GM12878 (cell line): Measurements from ENCODE around the gene SLC25A15. TPM values are rescaled to one million over a fixed set of nuclear protein-coding genes. Genes with fewer than 3 reads are reported as not detected.

ENCODE experiments used
- ATAC-seq: fragments of 200-7000 bp; cut with Tn5 transposase; 3 replicates; pipeline ENCODE4 v1.9.1; 2020; ENCODE audit warnings: mild to moderate bottlenecking, moderate library complexity
- BruUV-seq: library from RNA; stranded (reverse); fragments of 400-500 nt; replicated peaks from 2 replicates; lab custom pipeline; 2021; lab: Mats Ljungman, UMichigan
- CTCF ChIA-PET: fragments of 300-600 bp; sonication (Branson Sonifier 250); formaldehyde crosslinking; extraction: SDS; loops from one replicate; lab custom pipeline; 2021; ENCODE audit warnings: inconsistent platforms; lab: Yijun Ruan, JAX
- POLR2A ChIA-PET: fragments of 350-600 bp; formaldehyde crosslinking; extraction: SDS; loops from one replicate; lab custom pipeline; 2021; ENCODE audit warnings: inconsistent platforms; lab: Charles Lee
- RAD21 ChIA-PET: fragments of 300-600 bp; sonication (Branson Sonifier 250); formaldehyde crosslinking; loops from one replicate; lab custom pipeline; 2023; ENCODE audit warnings: antibody characterized with exemption; ENCODE audit not compliant: unreplicated experiment; lab: Charles Lee
- SMC1A ChIA-PET: fragments of 300-600 bp; sonication (Branson Sonifier 250); formaldehyde crosslinking; loops from one replicate; lab custom pipeline; 2023; ENCODE audit not compliant: unreplicated experiment, uncharacterized antibody; lab: Charles Lee
- DNase-seq: peaks from one replicate; pipeline ENCODE4 v3.0.0-alpha.2; 2011; ENCODE audit warnings: low read depth, low spot score
- FAIRE-seq: peaks from 3 replicates; lab custom pipeline; 2011; peaks lifted over from hg19 to GRCh38; lab: Jason Lieb, UNC
- H2AFZ ChIP-seq: 2 replicates; pipeline ENCODE4 v1.6.0; 2011; ENCODE audit warnings: low read depth, low read length, control low read depth; ENCODE audit not compliant: control insufficient read depth
- H3K27ac ChIP-seq: 2 replicates; pipeline ENCODE4 v1.5.1; 2011; ENCODE audit warnings: control low read depth; ENCODE audit not compliant: control insufficient read depth, insufficient read depth
- H3K27me3 ChIP-seq, 2 experiments: replicated peaks in 1 of 2; 2 replicates each; pipeline versions ENCODE4 v1.6.0 to v1.6.1; 2011; ENCODE audit warnings: low read length in 1 of 2; ENCODE audit not compliant: control insufficient read depth in 2 of 2, insufficient read depth in 2 of 2
- H3K36me3 ChIP-seq, 2 experiments: 2 replicates each; pipeline ENCODE4 v1.5.1; 2011; ENCODE audit warnings: low read length in 1 of 2; ENCODE audit not compliant: control insufficient read depth in 2 of 2, insufficient read depth in 2 of 2
- H3K4me1 ChIP-seq: 2 replicates; pipeline ENCODE4 v1.6.1; 2011; ENCODE audit warnings: mild to moderate bottlenecking, low read length, moderate library complexity, mixed read lengths; ENCODE audit not compliant: control insufficient read depth, insufficient read depth
- H3K4me2 ChIP-seq: 2 replicates; pipeline ENCODE4 v1.6.0; 2011; ENCODE audit warnings: control low read depth; ENCODE audit not compliant: control insufficient read depth, insufficient read depth
- H3K4me3 ChIP-seq: fragments of 200-600 bp; sonication (generic); 2 replicates; pipeline ENCODE4 v1.5.1; 2016
- H3K79me2 ChIP-seq: 2 replicates; pipeline ENCODE4 v1.6.0; 2011; ENCODE audit warnings: low read length; ENCODE audit not compliant: control insufficient read depth, insufficient read depth
- H3K9ac ChIP-seq: 2 replicates; pipeline ENCODE4 v1.8.0; 2011; ENCODE audit warnings: low read length, control low read depth, mixed read lengths; ENCODE audit not compliant: control insufficient read depth, insufficient read depth
- H3K9me3 ChIP-seq: replicated peaks from 3 replicates; pipeline ENCODE4 v1.5.1; 2011; ENCODE audit warnings: mild to moderate bottlenecking, low read length; ENCODE audit not compliant: control insufficient read depth, insufficient read depth
- H4K20me1 ChIP-seq: 2 replicates; pipeline ENCODE4 v1.6.0; 2011; ENCODE audit not compliant: control insufficient read depth, insufficient read depth
- NR2C1 ChIP-seq: fragments of 450-650 bp; IDR thresholded peaks from 2 replicates; pipeline ENCODE4 v1.6.1; 2017; ENCODE audit warnings: antibody characterized with exemption, mild to moderate bottlenecking, moderate library complexity
- SREBF1 ChIP-seq: IDR thresholded peaks from 2 replicates; pipeline ENCODE4 v1.6.1; 2012; ENCODE audit warnings: mild to moderate bottlenecking, low read length
- STAT1 ChIP-seq: fragments of 450-650 bp; conservative IDR thresholded peaks from 2 replicates; pipeline ENCODE4 v1.6.1; 2014; ENCODE audit warnings: antibody characterized with exemption, mild to moderate bottlenecking
- WGBS: methylation state at CpG from one replicate; pipeline ENCODE4 v1.1.6; 2016; ENCODE audit warnings: low lambda C conversion rate; ENCODE audit not compliant: insufficient replicate concordance, insufficient coverage; ENCODE audit errors: missing lambda C conversion rate; 5-methylcytosine and 5-hydroxymethylcytosine counted together
- in situ Hi-C: fragments of 300-500 bp; cut with MboI; formaldehyde crosslinking; loops from 9 replicates; pipeline ENCODE4 v1.14.3; 2018; ENCODE audit warnings: mixed read lengths
- intact Hi-C: fragments of 100-400 bp; cut with micrococcal nuclease; formaldehyde crosslinking; loops from one replicate; pipeline ENCODE4 v1.14.2; 2022; ENCODE audit not compliant: unreplicated experiment
- polyA plus RNA-seq, 11 experiments: library from polyadenylated mRNA; depleted of rRNA in 4 of 11; unstranded in 6 of 11; stranded (reverse) in 5 of 11; fragments of >200 nt; fragmentation: Nextera tagmentation in 4 of 11; fragmentation: Illumina TruSeq in 1 of 11; extraction: Ambion mirVana in 4 of 11; extraction: Trizol in 1 of 11; gene quantifications; 1 replicate in 1 of 11; 2 replicates in 10 of 11; pipeline versions ENCODE4 v1.2.1 to v1.2.3, GENCODE V29; 2011 to 2016; ENCODE audit warnings: inconsistent platforms in 2 of 11, missing spikeins in 2 of 11, low read depth in 1 of 11
- total RNA-seq, 4 experiments: library from RNA; depleted of rRNA in 3 of 4; stranded (reverse); fragments of >200 nt in 3 of 4; fragmentation: Illumina TruSeq in 1 of 4; extraction: Trizol in 1 of 4; gene quantifications; 2 replicates each; pipeline versions ENCODE4 v1.2.1 to v1.2.3, GENCODE V29; 2013 to 2021
- TF ChIP-seq, protein P1 (sequence below): fragments of 450-650 bp; IDR thresholded peaks from 2 replicates; pipeline ENCODE4 v1.6.1; 2017; ENCODE audit warnings: low read depth, mild to moderate bottlenecking, moderate library complexity

Gene SLC25A15
- total and polyA plus RNA-seq, 10 of the 15 experiments (the other 5 are each of a cell fraction or from before 2014, with no cell fraction given) = 2.7 to 20.6 (median 15.0) TPM

GRCh38 chr13:40794414-40795368 is 5.3 kb downstream of the SLC25A15 start:
- CTCF ChIA-PET = interaction anchor here (1.3 kb wide), 1 partner anchor 20 kb away, joined by 4 read pairs; no protein-coding TSS in a partner anchor

More at GRCh38 chr13:40794414-40795368, 5.3 kb downstream of the SLC25A15 start:
- FAIRE-seq (no peak), DNase-seq (no peak), ATAC-seq (no peak)
- peaks cover 2% of the 10 kb centered on the region for H3K79me2 ChIP-seq
- no peak overlapping the region for H2AFZ ChIP-seq
- WGBS = 95% methylated on average over 12 of the region's 13 CpGs
- H3K9ac ChIP-seq = no peak overlapping the region
- H3K4me1 ChIP-seq = peaks cover 17% of the 10 kb centered on the region
- H3K4me2 ChIP-seq = no peak overlapping the region
- intact Hi-C loops = no loop called here
- H3K27me3 ChIP-seq = no peaks in the 10 kb centered on the region
- RAD21 ChIA-PET = no interaction called here
- no peaks in the 10 kb centered on the region for H3K9me3 ChIP-seq
- no peak overlapping the region for H3K4me3 ChIP-seq
- POLR2A ChIA-PET = no interaction called here
- no peaks in the 10 kb centered on the region; a peak in 1 of 4 replicates for H3K36me3 ChIP-seq
- H4K20me1 ChIP-seq = no peaks in the 10 kb centered on the region
- SMC1A ChIA-PET = no interaction called here
- no peak overlapping the region for H3K27ac ChIP-seq
- BruUV-seq = no TSS peak
- TF ChIP-seq SREBF1 = no peak
- TF ChIP-seq STAT1 = no peak
- no peak for TF ChIP-seq NR2C1
- TF ChIP-seq, protein P1, sequence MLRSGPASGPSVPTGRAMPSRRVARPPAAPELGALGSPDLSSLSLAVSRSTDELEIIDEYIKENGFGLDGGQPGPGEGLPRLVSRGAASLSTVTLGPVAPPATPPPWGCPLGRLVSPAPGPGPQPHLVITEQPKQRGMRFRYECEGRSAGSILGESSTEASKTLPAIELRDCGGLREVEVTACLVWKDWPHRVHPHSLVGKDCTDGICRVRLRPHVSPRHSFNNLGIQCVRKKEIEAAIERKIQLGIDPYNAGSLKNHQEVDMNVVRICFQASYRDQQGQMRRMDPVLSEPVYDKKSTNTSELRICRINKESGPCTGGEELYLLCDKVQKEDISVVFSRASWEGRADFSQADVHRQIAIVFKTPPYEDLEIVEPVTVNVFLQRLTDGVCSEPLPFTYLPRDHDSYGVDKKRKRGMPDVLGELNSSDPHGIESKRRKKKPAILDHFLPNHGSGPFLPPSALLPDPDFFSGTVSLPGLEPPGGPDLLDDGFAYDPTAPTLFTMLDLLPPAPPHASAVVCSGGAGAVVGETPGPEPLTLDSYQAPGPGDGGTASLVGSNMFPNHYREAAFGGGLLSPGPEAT = no peak
- in situ Hi-C loops = loop anchor here (5.0 kb wide), 1 partner anchor 48 kb away; no protein-coding TSS in a partner anchor
